Esophagus squamous epithelium (tissue), 4 donors: Measurements from ENCODE around the gene STAP2.

ENCODE experiments used
- POLR2A ChIP-seq, 4 donors: fragments of 450-650 bp; IDR thresholded peaks; one replicate each; pipeline ENCODE4 v1.6.1; 2017; ENCODE audit warnings: antibody characterized with exemption in 4 of 4, mild to moderate bottlenecking in 4 of 4, moderate library complexity in 3 of 4
- TF ChIP-seq, protein P1 (sequence below), 6 experiments: fragments of 450-650 bp in 4 of 6; fragments of 200-600 bp in 2 of 6; sonication (generic) in 2 of 6; IDR thresholded peaks; one replicate each; pipeline ENCODE4 v1.5.1; 2016 to 2019; ENCODE audit warnings: antibody characterized with exemption in 6 of 6, mild to moderate bottlenecking in 4 of 6, moderate library complexity in 4 of 6

DNA sequence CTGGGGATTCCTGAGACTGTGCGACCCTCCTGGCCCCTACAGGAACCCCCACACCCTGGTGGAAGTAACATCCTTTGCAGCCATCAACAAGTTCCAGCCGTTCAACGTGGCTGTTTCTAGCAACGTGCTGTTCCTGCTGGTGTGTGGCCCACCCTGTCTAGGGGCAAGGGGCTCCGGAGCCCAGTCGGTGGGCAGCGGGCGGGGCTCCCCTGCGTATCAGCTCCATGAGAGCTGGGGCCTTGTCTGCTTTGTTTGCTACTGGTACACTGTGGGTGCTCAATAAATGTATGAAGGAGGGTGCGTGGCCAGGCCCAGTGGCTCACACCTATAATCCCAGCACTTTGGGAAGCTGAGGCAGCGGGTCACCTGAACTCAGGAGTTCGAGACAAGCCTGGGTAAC, 15.7 kb upstream of the STAP2 start:
- TF ChIP-seq, protein P1, sequence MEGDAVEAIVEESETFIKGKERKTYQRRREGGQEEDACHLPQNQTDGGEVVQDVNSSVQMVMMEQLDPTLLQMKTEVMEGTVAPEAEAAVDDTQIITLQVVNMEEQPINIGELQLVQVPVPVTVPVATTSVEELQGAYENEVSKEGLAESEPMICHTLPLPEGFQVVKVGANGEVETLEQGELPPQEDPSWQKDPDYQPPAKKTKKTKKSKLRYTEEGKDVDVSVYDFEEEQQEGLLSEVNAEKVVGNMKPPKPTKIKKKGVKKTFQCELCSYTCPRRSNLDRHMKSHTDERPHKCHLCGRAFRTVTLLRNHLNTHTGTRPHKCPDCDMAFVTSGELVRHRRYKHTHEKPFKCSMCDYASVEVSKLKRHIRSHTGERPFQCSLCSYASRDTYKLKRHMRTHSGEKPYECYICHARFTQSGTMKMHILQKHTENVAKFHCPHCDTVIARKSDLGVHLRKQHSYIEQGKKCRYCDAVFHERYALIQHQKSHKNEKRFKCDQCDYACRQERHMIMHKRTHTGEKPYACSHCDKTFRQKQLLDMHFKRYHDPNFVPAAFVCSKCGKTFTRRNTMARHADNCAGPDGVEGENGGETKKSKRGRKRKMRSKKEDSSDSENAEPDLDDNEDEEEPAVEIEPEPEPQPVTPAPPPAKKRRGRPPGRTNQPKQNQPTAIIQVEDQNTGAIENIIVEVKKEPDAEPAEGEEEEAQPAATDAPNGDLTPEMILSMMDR (IDR thresholded peaks at IDR 0.05), result no peak
- TF ChIP-seq POLR2A (IDR thresholded peaks at IDR 0.05), result no peak
